DND-41 (cell line): ENCODE data around the gene CELSR1.

Source experiments
- ATAC-seq: fragments of 200-7000 bp; cut with Tn5 transposase; 3 replicates; pipeline ENCODE4 v1.9.1; 2021; ENCODE audit warnings: low read depth; ENCODE audit not compliant: insufficient read depth
- DNase-seq: peaks from one replicate; pipeline ENCODE4 v3.0.0-alpha.2; 2020
- H2AFZ ChIP-seq: 2 replicates; pipeline ENCODE4 v1.6.0; 2012; ENCODE audit warnings: low read depth, low read length
- H3K27ac ChIP-seq: 2 replicates; pipeline ENCODE4 v1.5.1; 2012; ENCODE audit warnings: low read length, inconsistent platforms
- H3K27me3 ChIP-seq: fragments of 200-600 bp; sonication (generic); 2 replicates; pipeline ENCODE4 v1.6.0; 2012; ENCODE audit warnings: low read length, mild to moderate bottlenecking, inconsistent platforms; ENCODE audit not compliant: insufficient read depth, poor library complexity
- H3K36me3 ChIP-seq: 2 replicates; pipeline ENCODE4 v1.5.1; 2012; ENCODE audit warnings: low read length, inconsistent platforms; ENCODE audit not compliant: insufficient read depth
- H3K4me1 ChIP-seq: 2 replicates; pipeline ENCODE4 v1.5.1; 2012; ENCODE audit warnings: mild to moderate bottlenecking, low read length; ENCODE audit not compliant: insufficient read depth
- H3K4me2 ChIP-seq: 2 replicates; pipeline ENCODE4 v1.6.0; 2012; ENCODE audit warnings: mild to moderate bottlenecking, moderate library complexity, low read length, inconsistent platforms; ENCODE audit not compliant: insufficient read depth
- H3K4me3 ChIP-seq, 2 experiments: fragments of 200-600 bp in 1 of 2; shearing (Covaris generic) in 1 of 2; 2 replicates each; pipeline ENCODE4 v1.5.1; 2012 to 2016; ENCODE audit warnings: inconsistent platforms in 2 of 2, low read length in 2 of 2, mild to moderate bottlenecking in 2 of 2, low read depth in 1 of 2, moderate library complexity in 1 of 2
- H3K79me2 ChIP-seq: 2 replicates; pipeline ENCODE4 v1.6.0; 2012; ENCODE audit warnings: low read length, inconsistent platforms; ENCODE audit not compliant: insufficient read depth
- H3K9ac ChIP-seq: 2 replicates; pipeline ENCODE4 v1.6.0; 2012; ENCODE audit warnings: low read depth, mild to moderate bottlenecking, inconsistent platforms, low read length, moderate library complexity
- H3K9me3 ChIP-seq: 2 replicates; pipeline ENCODE4 v1.5.1; 2012; ENCODE audit warnings: low read length, moderate library complexity, mild to moderate bottlenecking, inconsistent platforms; ENCODE audit not compliant: insufficient read depth, severe bottlenecking
- H4K20me1 ChIP-seq: 2 replicates; pipeline ENCODE4 v1.6.0; 2012; ENCODE audit warnings: low read length; ENCODE audit not compliant: insufficient read depth
- CTCF ChIP-seq: IDR thresholded peaks from 2 replicates; pipeline ENCODE4 v1.5.1; 2012; ENCODE audit warnings: borderline replicate concordance, low read length, moderate library complexity, mild to moderate bottlenecking; ENCODE audit not compliant: poor library complexity, severe bottlenecking; ENCODE audit errors: extremely low read depth
- EZH2 ChIP-seq: IDR thresholded peaks from 3 replicates; pipeline ENCODE4 v1.6.1; 2012; ENCODE audit warnings: borderline replicate concordance, low read depth, mild to moderate bottlenecking, moderate library complexity, low read length, inconsistent platforms; ENCODE audit not compliant: severe bottlenecking

Gene CELSR1

GRCh38 chr22:46448333-46448732 lies 89.1 kb downstream of the CELSR1 start:
- Histone ChIP-seq H3K4me1 (no peaks in the 10 kb centered on the region), H4K20me1 (no peaks in the 10 kb centered on the region), H3K27me3 (peaks cover 8% of the 10 kb centered on the region), H3K4me2 (no peak overlapping the region), H3K79me2 (no peaks in the 10 kb centered on the region), H3K9ac (no peak overlapping the region), H3K27ac (no peak overlapping the region), H2AFZ (no peak overlapping the region), H3K9me3 (no peaks in the 10 kb centered on the region), H3K36me3 (no peaks in the 10 kb centered on the region), H3K4me3 (no peak overlapping the region)
- DNase-seq = no peak
- ATAC-seq = no peak
- TF ChIP-seq CTCF (no peak), EZH2 (no peak)

GRCh38 chr22:46447906-46448305 lies 89.5 kb downstream of the CELSR1 start:
- Histone ChIP-seq H3K4me1 (no peaks in the 10 kb centered on the region), H3K4me3 (no peak overlapping the region), H3K27ac (no peak overlapping the region)

GRCh38 chr22:46446799-46447198 lies 90.6 kb downstream of the CELSR1 start:
- peaks cover 3% of the 10 kb centered on the region for H3K27me3 ChIP-seq
- no peak for ATAC-seq

More at GRCh38 chr22:46447906-46448305, 89.5 kb downstream of the CELSR1 start:
- TF ChIP-seq CTCF = no peak
- TF ChIP-seq EZH2 = no peak
- no peaks in the 10 kb centered on the region for H3K36me3 ChIP-seq
- H3K9me3 ChIP-seq = no peaks in the 10 kb centered on the region
- DNase-seq (no peak), ATAC-seq (no peak)
- H3K27me3 ChIP-seq = peaks cover 8% of the 10 kb centered on the region
- H3K79me2 ChIP-seq = no peaks in the 10 kb centered on the region
- H4K20me1 ChIP-seq = no peaks in the 10 kb centered on the region
- no peak overlapping the region for H3K9ac ChIP-seq
- no peak overlapping the region for H3K4me2 ChIP-seq
- H2AFZ ChIP-seq = no peak overlapping the region

More at GRCh38 chr22:46446799-46447198, 90.6 kb downstream of the CELSR1 start:
- Histone ChIP-seq H3K4me3 (no peak overlapping the region), H3K79me2 (no peaks in the 10 kb centered on the region), H4K20me1 (no peaks in the 10 kb centered on the region), H3K9ac (no peak overlapping the region), H3K27ac (no peak overlapping the region), H3K4me1 (no peaks in the 10 kb centered on the region), H3K36me3 (no peaks in the 10 kb centered on the region), H3K4me2 (no peak overlapping the region), H3K9me3 (no peaks in the 10 kb centered on the region), H2AFZ (no peak overlapping the region)
- no peak for TF ChIP-seq EZH2
- no peak for TF ChIP-seq CTCF
- DNase-seq = no peak
